Calu3 (cell line): ENCODE measurements around the gene ZMYM2. TPM values are rescaled to one million over a fixed set of nuclear protein-coding genes. Genes with fewer than 3 reads are reported as not detected.

ENCODE experiments used
- BruUV-seq: library from RNA; stranded (reverse); fragments of 400-500 nt; replicated peaks from 2 replicates; lab custom pipeline; 2021; lab: Mats Ljungman, UMichigan
- CTCF ChIA-PET: fragments of 300-600 bp; sonication (Branson Sonifier 250); formaldehyde crosslinking; loops from one replicate; lab custom pipeline; 2022; ENCODE audit warnings: antibody characterized with exemption; lab: Charles Lee
- DNase-seq: peaks from one replicate; pipeline ENCODE4 v3.0.0; 2022
- H3K27ac Mint-ChIP-seq: one replicate; pipeline ENCODE4 v1.8.0; 2022; ENCODE audit warnings: mixed read lengths; ENCODE audit not compliant: unreplicated experiment
- H3K27me3 Mint-ChIP-seq: one replicate; pipeline ENCODE4 v1.8.0; 2022; ENCODE audit warnings: mixed read lengths; ENCODE audit not compliant: unreplicated experiment
- H3K36me3 Mint-ChIP-seq: one replicate; pipeline ENCODE4 v1.8.0; 2022; ENCODE audit warnings: mild to moderate bottlenecking, moderate library complexity, mixed read lengths; ENCODE audit not compliant: insufficient read depth, unreplicated experiment
- H3K4me1 Mint-ChIP-seq: one replicate; pipeline ENCODE4 v1.8.0; 2022; ENCODE audit warnings: mild to moderate bottlenecking, low read depth, mixed read lengths; ENCODE audit not compliant: unreplicated experiment
- H3K4me3 Mint-ChIP-seq: one replicate; pipeline ENCODE4 v1.8.0; 2022; ENCODE audit warnings: mild to moderate bottlenecking, low read depth, moderate library complexity, mixed read lengths; ENCODE audit not compliant: unreplicated experiment
- H3K9me3 Mint-ChIP-seq: one replicate; pipeline ENCODE4 v1.8.0; 2022; ENCODE audit warnings: low read depth, mixed read lengths; ENCODE audit not compliant: unreplicated experiment
- CTCF ChIP-seq: fragments of 200-600 bp; IDR thresholded peaks from one replicate; pipeline ENCODE4 v1.8.0; 2022; ENCODE audit warnings: antibody characterized with exemption; ENCODE audit not compliant: unreplicated experiment
- intact Hi-C: fragments of 100-400 bp; cut with micrococcal nuclease; formaldehyde crosslinking; loops from one replicate; pipeline ENCODE4 v1.10.0; 2022; ENCODE audit not compliant: unreplicated experiment
- total RNA-seq: library from RNA; stranded (reverse); gene quantifications from 2 replicates; pipeline ENCODE4 v1.2.3, GENCODE V29; 2022

Gene ZMYM2
- total RNA-seq, 1 experiment from 2014 or later, result 53.1 TPM

GRCh38 chr13:20116213-20116612 lies 157.7 kb downstream of the ZMYM2 start:
- Mint-ChIP-seq H3K27me3 (no peaks in the 10 kb centered on the region), H3K36me3 (peaks cover 33% of the 10 kb centered on the region), H3K4me3 (no peak overlapping the region), H3K9me3 (no peaks in the 10 kb centered on the region), H3K4me1 (peaks cover 20% of the 10 kb centered on the region), H3K27ac (no peak overlapping the region)
- TF ChIP-seq CTCF, result no peak
- intact Hi-C loops, result no loop called here
- no TSS peak for BruUV-seq
- DNase-seq, result no peak
- CTCF ChIA-PET, result no interaction called here

DNA sequence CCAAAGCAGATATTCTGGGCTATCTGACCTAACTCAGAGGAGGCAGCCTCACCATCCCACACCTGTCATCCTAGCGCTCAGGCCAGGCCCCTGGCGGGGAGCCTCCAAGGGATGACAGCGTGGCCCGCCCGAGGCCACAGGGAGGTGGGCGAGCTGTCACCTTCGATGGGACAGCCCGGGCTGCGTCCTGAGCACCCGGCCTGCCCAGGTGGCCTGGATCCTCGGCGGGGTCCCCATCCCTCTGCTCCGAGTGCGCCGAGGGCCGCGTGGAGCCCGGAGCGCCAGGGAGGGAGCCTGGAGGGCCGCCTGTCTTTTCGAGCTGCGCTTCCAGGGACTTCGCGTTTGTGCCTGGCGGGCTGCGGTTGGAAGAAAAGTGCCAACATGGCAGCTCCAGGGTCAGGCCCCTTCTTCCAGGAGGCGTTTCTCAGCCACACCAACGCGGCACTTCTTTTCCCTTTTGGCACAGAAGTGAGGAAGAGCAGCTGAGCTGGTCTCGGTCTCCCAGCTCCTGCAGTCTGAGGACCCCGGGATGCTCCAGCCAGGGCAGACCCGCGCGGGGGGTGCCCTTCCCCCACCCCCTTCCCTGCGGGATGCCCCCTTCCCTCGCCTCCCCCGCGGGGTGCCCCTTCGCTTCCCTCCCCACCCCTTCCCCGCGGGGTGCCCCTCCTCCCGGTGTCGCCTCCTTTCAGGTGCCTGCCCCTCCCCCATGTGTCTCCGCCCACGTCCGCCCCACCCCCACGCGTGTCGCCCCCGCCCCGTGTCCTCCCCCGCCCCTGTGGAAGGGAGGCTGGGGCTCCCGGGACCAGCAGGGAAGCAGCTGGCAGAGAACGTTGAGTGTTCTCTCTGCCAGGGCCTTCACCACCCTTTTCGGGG lies 160.0 kb downstream of the ZMYM2 start:
- CTCF ChIA-PET, result interaction anchor here (0.7 to 2.2 kb wide), 4 partner anchors 9 to 485 kb away, joined by 4 to 11 read pairs (median 6); partner anchors contain the start of gene MPHOSPH8
- H3K36me3 Mint-ChIP-seq, result peaks cover 35% of the 10 kb centered on the region
- intact Hi-C loops, result no loop called here
- no peaks in the 10 kb centered on the region for H3K9me3 Mint-ChIP-seq
- no peaks in the 10 kb centered on the region for H3K27me3 Mint-ChIP-seq
- H3K4me1 Mint-ChIP-seq, result peaks cover 24% of the 10 kb centered on the region
- H3K4me3 Mint-ChIP-seq, result peak overlapping the region; percentile 76
- BruUV-seq, result no TSS peak
- DNase-seq, result peak; percentile 30
- no peak for TF ChIP-seq CTCF
- H3K27ac Mint-ChIP-seq, result peak overlapping the region; percentile 98

DNA sequence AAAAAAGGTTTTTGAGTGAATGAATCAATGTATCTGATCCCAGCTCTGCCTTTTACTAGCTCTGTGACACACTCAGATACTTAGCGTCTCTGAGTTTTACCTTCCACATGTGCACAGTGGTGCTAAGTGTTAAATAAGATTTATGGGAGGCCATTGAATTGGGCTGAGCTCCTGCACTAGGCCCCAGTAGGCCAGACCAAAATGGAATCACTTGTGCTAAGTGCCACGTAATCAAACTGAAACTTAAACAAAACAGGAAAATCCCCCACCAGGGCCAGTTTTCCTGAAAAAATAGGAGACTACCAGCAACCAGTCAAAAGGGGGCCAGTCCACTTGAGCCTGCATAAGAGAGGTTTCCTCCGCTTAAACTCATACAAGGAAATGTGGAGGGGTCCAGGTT lies 161.4 kb downstream of the ZMYM2 start:
- no peak for TF ChIP-seq CTCF
- DNase-seq, result no peak
- no peaks in the 10 kb centered on the region for H3K9me3 Mint-ChIP-seq
- peaks cover 39% of the 10 kb centered on the region for H3K36me3 Mint-ChIP-seq
- peaks cover 31% of the 10 kb centered on the region for H3K4me1 Mint-ChIP-seq
- peak overlapping the region; percentile 76 for H3K4me3 Mint-ChIP-seq
- CTCF ChIA-PET, result no interaction called here
- TSS peak; percentile 77 for BruUV-seq
- peak overlapping the region; percentile 98 for H3K27ac Mint-ChIP-seq
- intact Hi-C loops, result no loop called here
- no peaks in the 10 kb centered on the region for H3K27me3 Mint-ChIP-seq

DNA sequence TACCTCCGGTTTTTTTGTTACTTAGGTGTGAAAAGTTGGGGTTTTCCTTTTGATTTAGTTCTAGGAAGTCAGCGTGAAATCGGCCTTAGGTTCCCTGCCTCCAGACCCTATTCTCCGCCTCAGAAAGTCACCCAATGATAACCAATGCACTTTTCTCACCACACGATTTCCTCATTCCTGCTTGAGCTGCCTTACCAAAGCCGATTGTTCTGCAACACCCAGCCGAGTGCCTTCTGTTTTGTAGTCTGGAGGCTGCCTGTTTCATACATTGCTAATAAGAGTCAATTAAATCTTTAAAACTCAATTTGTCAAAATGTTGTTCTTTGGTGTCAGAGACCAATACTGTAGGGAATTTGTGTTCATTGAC lies 162.6 kb downstream of the ZMYM2 start:
- Mint-ChIP-seq H3K4me3 (peak overlapping the region; percentile 76), H3K4me1 (peaks cover 39% of the 10 kb centered on the region), H3K27me3 (no peaks in the 10 kb centered on the region), H3K36me3 (peaks cover 39% of the 10 kb centered on the region), H3K27ac (peak overlapping the region; percentile 98), H3K9me3 (no peaks in the 10 kb centered on the region)
- no peak for TF ChIP-seq CTCF
- CTCF ChIA-PET, result interaction anchor here (0.6 to 0.9 kb wide), 3 partner anchors 10 to 43 kb away, joined by 3 to 8 read pairs (median 3); no protein-coding TSS in a partner anchor
- BruUV-seq, result no TSS peak
- DNase-seq, result peak; percentile 12
- intact Hi-C loops, result no loop called here
